HEK293 (cell line): ENCODE data around the gene CCT3.

Source experiments
- FEZF1 ChIP-seq: fragments of 450-650 bp; formaldehyde crosslinking; IDR thresholded peaks from 2 replicates; pipeline ENCODE4 v1.5.1; 2016; ENCODE audit warnings: missing biosample characterization, missing genetic modification characterization
- GFI1B ChIP-seq: fragments of 450-650 bp; formaldehyde crosslinking; IDR thresholded peaks from 2 replicates; pipeline ENCODE4 v1.5.1; 2016; ENCODE audit warnings: missing biosample characterization, missing genetic modification characterization
- HOXD13 ChIP-seq: sonication (generic); formaldehyde crosslinking; IDR thresholded peaks from 2 replicates; pipeline ENCODE4 v1.8.0; 2022; ENCODE audit warnings: missing genetic modification reagents, borderline replicate concordance
- KLF1 ChIP-seq: fragments of 450-650 bp; formaldehyde crosslinking; IDR thresholded peaks from 2 replicates; pipeline ENCODE4 v1.5.1; 2016; ENCODE audit warnings: missing biosample characterization, missing genetic modification characterization
- MYNN ChIP-seq: fragments of 450-650 bp; formaldehyde crosslinking; IDR thresholded peaks from 2 replicates; pipeline ENCODE4 v1.5.1; 2016; ENCODE audit warnings: missing biosample characterization, missing genetic modification characterization, borderline replicate concordance
- OSR2 ChIP-seq: fragments of 450-650 bp; formaldehyde crosslinking; IDR thresholded peaks from 2 replicates; pipeline ENCODE4 v1.5.1; 2016; ENCODE audit warnings: missing biosample characterization, missing genetic modification characterization
- PRDM4 ChIP-seq: fragments of 450-650 bp; formaldehyde crosslinking; IDR thresholded peaks from 2 replicates; pipeline ENCODE4 v1.5.1; 2017; ENCODE audit warnings: missing biosample characterization, missing genetic modification characterization
- REPIN1 ChIP-seq: fragments of 450-650 bp; formaldehyde crosslinking; IDR thresholded peaks from 2 replicates; pipeline ENCODE4 v1.5.1; 2017; ENCODE audit warnings: missing biosample characterization, missing genetic modification characterization, low read depth
- SCRT1 ChIP-seq: fragments of 450-650 bp; formaldehyde crosslinking; IDR thresholded peaks from 2 replicates; pipeline ENCODE4 v1.5.1; 2016; ENCODE audit warnings: missing biosample characterization, missing genetic modification characterization, borderline replicate concordance
- SCRT2 ChIP-seq: fragments of 450-650 bp; formaldehyde crosslinking; IDR thresholded peaks from 2 replicates; pipeline ENCODE4 v1.5.1; 2016; ENCODE audit warnings: missing biosample characterization, missing genetic modification characterization
- SP3 ChIP-seq: fragments of 450-650 bp; formaldehyde crosslinking; IDR thresholded peaks from 2 replicates; pipeline ENCODE4 v1.5.1; 2016; ENCODE audit warnings: missing biosample characterization, missing genetic modification characterization
- ZBTB8A ChIP-seq: fragments of 450-650 bp; formaldehyde crosslinking; IDR thresholded peaks from 2 replicates; pipeline ENCODE4 v1.5.1; 2016; ENCODE audit warnings: missing biosample characterization, missing genetic modification characterization
- ZNF112 ChIP-seq: fragments of 450-650 bp; formaldehyde crosslinking; IDR thresholded peaks from 2 replicates; pipeline ENCODE4 v1.5.0; 2017; ENCODE audit warnings: missing biosample characterization, missing genetic modification characterization
- ZNF146 ChIP-seq: fragments of 450-650 bp; formaldehyde crosslinking; IDR thresholded peaks from 2 replicates; pipeline ENCODE4 v1.5.1; 2016; ENCODE audit warnings: missing biosample characterization, missing genetic modification characterization
- ZNF16 ChIP-seq: fragments of 450-650 bp; formaldehyde crosslinking; IDR thresholded peaks from 2 replicates; pipeline ENCODE4 v1.5.1; 2016; ENCODE audit warnings: low read depth, missing biosample characterization, missing genetic modification characterization
- ZNF169 ChIP-seq: fragments of 450-650 bp; formaldehyde crosslinking; IDR thresholded peaks from 2 replicates; pipeline ENCODE4 v1.5.1; 2016; ENCODE audit warnings: missing biosample characterization, missing genetic modification characterization
- ZNF175 ChIP-seq: fragments of 450-650 bp; formaldehyde crosslinking; IDR thresholded peaks from 2 replicates; pipeline ENCODE4 v1.5.1; 2016; ENCODE audit warnings: missing biosample characterization, missing genetic modification characterization
- ZNF239 ChIP-seq: fragments of 450-650 bp; formaldehyde crosslinking; IDR thresholded peaks from 2 replicates; pipeline ENCODE4 v1.5.1; 2016; ENCODE audit warnings: missing biosample characterization, missing genetic modification characterization
- ZNF311 ChIP-seq: fragments of 450-650 bp; formaldehyde crosslinking; IDR thresholded peaks from 2 replicates; pipeline ENCODE4 v1.5.1; 2017; ENCODE audit warnings: missing biosample characterization, missing genetic modification characterization, borderline replicate concordance
- ZNF324 ChIP-seq: fragments of 450-650 bp; formaldehyde crosslinking; IDR thresholded peaks from 2 replicates; pipeline ENCODE4 v1.5.1; 2016; ENCODE audit warnings: missing biosample characterization, missing genetic modification characterization
- ZNF433 ChIP-seq: fragments of 450-650 bp; formaldehyde crosslinking; IDR thresholded peaks from 2 replicates; pipeline ENCODE4 v1.5.1; 2016; ENCODE audit warnings: missing biosample characterization, missing genetic modification characterization, low read depth
- ZNF48 ChIP-seq: fragments of 450-650 bp; formaldehyde crosslinking; IDR thresholded peaks from 2 replicates; pipeline ENCODE4 v1.5.1; 2016; ENCODE audit warnings: missing biosample characterization, missing genetic modification characterization
- ZNF501 ChIP-seq: fragments of 450-650 bp; formaldehyde crosslinking; IDR thresholded peaks from 2 replicates; pipeline ENCODE4 v1.5.1; 2016; ENCODE audit warnings: missing biosample characterization, missing genetic modification characterization
- ZNF518A ChIP-seq: fragments of 450-650 bp; formaldehyde crosslinking; conservative IDR thresholded peaks from 2 replicates; pipeline ENCODE4 v1.5.1; 2016; ENCODE audit warnings: low read depth, missing biosample characterization, missing genetic modification characterization
- ZNF521 ChIP-seq: fragments of 450-650 bp; formaldehyde crosslinking; IDR thresholded peaks from 2 replicates; pipeline ENCODE4 v1.5.1; 2017; ENCODE audit warnings: missing biosample characterization, mild to moderate bottlenecking, missing genetic modification characterization
- ZNF548 ChIP-seq: fragments of 450-650 bp; formaldehyde crosslinking; IDR thresholded peaks from 2 replicates; pipeline ENCODE4 v1.5.1; 2016; ENCODE audit warnings: missing biosample characterization, missing genetic modification characterization
- ZNF555 ChIP-seq: fragments of 450-650 bp; formaldehyde crosslinking; conservative IDR thresholded peaks from 2 replicates; pipeline ENCODE4 v1.5.1; 2017; ENCODE audit warnings: missing biosample characterization, mild to moderate bottlenecking, missing genetic modification characterization, inconsistent platforms
- ZNF571 ChIP-seq: fragments of 450-650 bp; formaldehyde crosslinking; IDR thresholded peaks from 2 replicates; pipeline ENCODE4 v1.5.0; 2017; ENCODE audit warnings: missing biosample characterization, missing genetic modification characterization
- ZNF585B ChIP-seq: fragments of 450-650 bp; formaldehyde crosslinking; IDR thresholded peaks from 2 replicates; pipeline ENCODE4 v1.5.1; 2016; ENCODE audit warnings: missing biosample characterization, missing genetic modification characterization
- ZNF658 ChIP-seq: fragments of 450-650 bp; formaldehyde crosslinking; IDR thresholded peaks from 2 replicates; pipeline ENCODE4; 2016; ENCODE audit warnings: missing biosample characterization, missing genetic modification characterization
- ZNF785 ChIP-seq: fragments of 450-650 bp; formaldehyde crosslinking; IDR thresholded peaks from 2 replicates; pipeline ENCODE4 v1.5.1; 2016; ENCODE audit warnings: missing biosample characterization, missing genetic modification characterization
- ZNF792 ChIP-seq: fragments of 450-650 bp; formaldehyde crosslinking; IDR thresholded peaks from 2 replicates; pipeline ENCODE4 v1.5.1; 2016; ENCODE audit warnings: missing biosample characterization, missing genetic modification characterization
- TF ChIP-seq, protein P1 (sequence below): IDR thresholded peaks from 2 replicates; pipeline ENCODE4 v1.6.1; 2011; ENCODE audit warnings: mild to moderate bottlenecking, low read depth, low read length, borderline replicate concordance
- TF ChIP-seq, protein P2 (sequence below): fragments of 450-650 bp; formaldehyde crosslinking; IDR thresholded peaks from 2 replicates; pipeline ENCODE4 v1.5.1; 2016; ENCODE audit warnings: missing biosample characterization, missing genetic modification characterization

Gene CCT3

DNA sequence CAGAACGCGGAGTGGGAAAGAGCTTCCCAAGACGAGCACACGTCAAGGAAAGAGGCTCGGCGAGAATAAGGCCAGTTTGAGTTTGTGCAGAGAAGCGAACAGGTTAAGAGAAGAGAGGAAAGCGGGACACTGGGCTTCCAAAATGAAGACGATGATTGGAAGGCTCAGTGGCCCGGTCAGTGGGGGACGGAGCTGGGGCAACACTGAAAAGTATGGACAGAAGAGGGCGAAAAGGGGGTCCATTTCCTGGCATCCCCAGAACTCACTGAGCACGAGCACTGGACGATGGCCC is 258 bp downstream of the CCT3 start (continued):
- TF ChIP-seq ZNF518A (tag by site-specific recombination) (no peak), ZNF785 (tag by site-specific recombination) (no peak), ZNF555 (tag by site-specific recombination) (no peak), ZBTB8A (peak; percentile 41), SCRT1 (tag by site-specific recombination) (no peak), ZNF324 (tag by site-specific recombination) (peak; percentile 41; the same call in 1 of the 2 replicates), FEZF1 (tag by site-specific recombination) (no peak), ZNF112 (tag by site-specific recombination) (no peak), ZNF792 (tag by site-specific recombination) (0 out of 2 replicates have a peak, but pooled peaks have one; percentile 25), REPIN1 (no peak), ZNF501 (peak; percentile 72), ZNF585B (tag by site-specific recombination) (no peak; the same call in 1 of the 2 replicates), ZNF548 (no peak), ZNF48 (no peak), ZNF521 (no peak), ZNF169 (tag by site-specific recombination) (no peak), HOXD13 (CRISPR knock-in tag) (no peak), ZNF16 (tag by site-specific recombination) (no peak), GFI1B (no peak), ZNF433 (tag by site-specific recombination) (no peak), ZNF571 (tag by site-specific recombination) (no peak), ZNF311 (tag by site-specific recombination) (no peak), ZNF658 (tag by site-specific recombination) (no peak), SCRT2 (tag by site-specific recombination) (no peak), ZNF146 (no peak), PRDM4 (tag by site-specific recombination) (no peak), MYNN (no peak), SP3 (tag by site-specific recombination) (no peak), ZNF175 (tag by site-specific recombination) (no peak), OSR2 (no peak), KLF1 (tag by site-specific recombination) (no peak), ZNF239 (no peak)
- TF ChIP-seq, protein P1, sequence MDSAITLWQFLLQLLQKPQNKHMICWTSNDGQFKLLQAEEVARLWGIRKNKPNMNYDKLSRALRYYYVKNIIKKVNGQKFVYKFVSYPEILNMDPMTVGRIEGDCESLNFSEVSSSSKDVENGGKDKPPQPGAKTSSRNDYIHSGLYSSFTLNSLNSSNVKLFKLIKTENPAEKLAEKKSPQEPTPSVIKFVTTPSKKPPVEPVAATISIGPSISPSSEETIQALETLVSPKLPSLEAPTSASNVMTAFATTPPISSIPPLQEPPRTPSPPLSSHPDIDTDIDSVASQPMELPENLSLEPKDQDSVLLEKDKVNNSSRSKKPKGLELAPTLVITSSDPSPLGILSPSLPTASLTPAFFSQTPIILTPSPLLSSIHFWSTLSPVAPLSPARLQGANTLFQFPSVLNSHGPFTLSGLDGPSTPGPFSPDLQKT: no peak
- TF ChIP-seq, protein P2, sequence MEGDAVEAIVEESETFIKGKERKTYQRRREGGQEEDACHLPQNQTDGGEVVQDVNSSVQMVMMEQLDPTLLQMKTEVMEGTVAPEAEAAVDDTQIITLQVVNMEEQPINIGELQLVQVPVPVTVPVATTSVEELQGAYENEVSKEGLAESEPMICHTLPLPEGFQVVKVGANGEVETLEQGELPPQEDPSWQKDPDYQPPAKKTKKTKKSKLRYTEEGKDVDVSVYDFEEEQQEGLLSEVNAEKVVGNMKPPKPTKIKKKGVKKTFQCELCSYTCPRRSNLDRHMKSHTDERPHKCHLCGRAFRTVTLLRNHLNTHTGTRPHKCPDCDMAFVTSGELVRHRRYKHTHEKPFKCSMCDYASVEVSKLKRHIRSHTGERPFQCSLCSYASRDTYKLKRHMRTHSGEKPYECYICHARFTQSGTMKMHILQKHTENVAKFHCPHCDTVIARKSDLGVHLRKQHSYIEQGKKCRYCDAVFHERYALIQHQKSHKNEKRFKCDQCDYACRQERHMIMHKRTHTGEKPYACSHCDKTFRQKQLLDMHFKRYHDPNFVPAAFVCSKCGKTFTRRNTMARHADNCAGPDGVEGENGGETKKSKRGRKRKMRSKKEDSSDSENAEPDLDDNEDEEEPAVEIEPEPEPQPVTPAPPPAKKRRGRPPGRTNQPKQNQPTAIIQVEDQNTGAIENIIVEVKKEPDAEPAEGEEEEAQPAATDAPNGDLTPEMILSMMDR (tag by site-specific recombination): no peak; the same call in 1 of the 2 replicates
